IMR-90 (cell line): ENCODE data around the gene PRKCA. TPM values are rescaled to one million over a fixed set of nuclear protein-coding genes. Genes with fewer than 3 reads are reported as not detected.

ENCODE experiments used
- ATAC-seq: fragments of 200-7000 bp; cut with Tn5 transposase; 2 replicates; pipeline ENCODE4 v1.9.1; 2020; ENCODE audit warnings: low read depth, mild to moderate bottlenecking, moderate library complexity
- BruUV-seq: library from RNA; stranded (reverse); fragments of 400-500 nt; replicated peaks from 2 replicates; lab custom pipeline; 2021; lab: Mats Ljungman, UMichigan
- CTCF ChIA-PET: fragments of 300-600 bp; formaldehyde crosslinking; extraction: SDS; loops from one replicate; lab custom pipeline; 2021; ENCODE audit warnings: antibody characterized with exemption; lab: Yijun Ruan, JAX
- POLR2A ChIA-PET: fragments of 300-600 bp; sonication (Branson Sonifier 250); formaldehyde crosslinking; loops from one replicate; lab custom pipeline; 2022; ENCODE audit warnings: antibody characterized with exemption; ENCODE audit not compliant: unreplicated experiment; lab: Charles Lee
- DNase-seq: peaks from one replicate; pipeline ENCODE4 v3.0.0; 2013
- H2AFZ ChIP-seq: replicated peaks from 2 replicates; pipeline ENCODE3; 2013; ENCODE audit warnings: low read length, mild to moderate bottlenecking; ENCODE audit not compliant: poor library complexity
- H2AK5ac ChIP-seq: 2 replicates; pipeline ENCODE4 v1.6.1; 2013; ENCODE audit warnings: low read depth, low read length, inconsistent platforms
- H2AK9ac ChIP-seq: replicated peaks from 2 replicates; pipeline ENCODE3; 2013; ENCODE audit warnings: mild to moderate bottlenecking, low read depth, low read length, moderate library complexity; ENCODE audit not compliant: poor library complexity
- H2BK120ac ChIP-seq: 2 replicates; pipeline ENCODE4 v1.6.1; 2013; ENCODE audit warnings: low read depth, low read length, inconsistent platforms
- H2BK15ac ChIP-seq: 3 replicates; pipeline ENCODE4 v1.6.1; 2013; ENCODE audit warnings: low read depth, low read length, inconsistent platforms
- H2BK20ac ChIP-seq: 2 replicates; pipeline ENCODE4 v1.6.1; 2013; ENCODE audit warnings: low read depth, mild to moderate bottlenecking, inconsistent platforms, low read length, moderate library complexity
- H2BK5ac ChIP-seq: 2 replicates; pipeline ENCODE4 v1.6.1; 2013; ENCODE audit warnings: mild to moderate bottlenecking, low read depth, low read length, inconsistent platforms; ENCODE audit not compliant: poor library complexity, severe bottlenecking
- H3K14ac ChIP-seq: replicated peaks from 2 replicates; pipeline ENCODE4 v1.6.1; 2013; ENCODE audit warnings: low read depth, low read length, inconsistent platforms
- H3K18ac ChIP-seq: 2 replicates; pipeline ENCODE4 v1.6.1; 2013; ENCODE audit warnings: low read depth, low read length, control low read depth
- H3K23ac ChIP-seq: 2 replicates; pipeline ENCODE4 v1.6.1; 2013; ENCODE audit warnings: low read depth, low read length, inconsistent platforms
- H3K27ac ChIP-seq: 2 replicates; pipeline ENCODE4 v1.5.1; 2013; ENCODE audit warnings: mild to moderate bottlenecking, control low read depth, low read length; ENCODE audit not compliant: insufficient read depth
- H3K27me3 ChIP-seq: 2 replicates; pipeline ENCODE4 v1.6.1; 2013; ENCODE audit warnings: low read length; ENCODE audit not compliant: control insufficient read depth, insufficient read depth
- H3K36me3 ChIP-seq: 2 replicates; pipeline ENCODE4 v1.6.1; 2013; ENCODE audit warnings: low read length, mixed read lengths; ENCODE audit not compliant: control insufficient read depth, insufficient read depth
- H3K4ac ChIP-seq: 2 replicates; pipeline ENCODE4 v1.6.1; 2013; ENCODE audit warnings: low read depth, low read length, inconsistent platforms
- H3K4me1 ChIP-seq: 2 replicates; pipeline ENCODE4 v1.6.1; 2013; ENCODE audit warnings: low read length, mixed read lengths; ENCODE audit not compliant: control insufficient read depth, insufficient read depth
- H3K4me2 ChIP-seq: 2 replicates; pipeline ENCODE4 v1.6.1; 2013; ENCODE audit warnings: low read depth, mild to moderate bottlenecking, control low read depth, low read length, moderate library complexity
- H3K4me3 ChIP-seq: 2 replicates; pipeline ENCODE4 v1.5.1; 2013; ENCODE audit warnings: low read depth, mild to moderate bottlenecking, control low read depth, low read length, moderate library complexity; ENCODE audit not compliant: insufficient read depth
- H3K56ac ChIP-seq: 2 replicates; pipeline ENCODE4 v1.6.1; 2013; ENCODE audit warnings: low read length, inconsistent platforms; ENCODE audit not compliant: insufficient read depth; ENCODE audit errors: extremely low read depth
- H3K79me1 ChIP-seq, 2 experiments: 2 replicates each; pipeline ENCODE4 v1.6.1; 2013; ENCODE audit warnings: low read length in 2 of 2, inconsistent platforms in 1 of 2, low read depth in 1 of 2
- H3K9ac ChIP-seq: 2 replicates; pipeline ENCODE4 v1.6.1; 2013; ENCODE audit warnings: low read depth, low read length, control low read depth
- H3K9me1 ChIP-seq: 2 replicates; pipeline ENCODE4 v1.6.1; 2013; ENCODE audit warnings: low read length, inconsistent platforms; ENCODE audit not compliant: insufficient read depth
- H3K9me3 ChIP-seq: 2 replicates; pipeline ENCODE4 v1.6.1; 2013; ENCODE audit warnings: low read length; ENCODE audit not compliant: control insufficient read depth, insufficient read depth
- H4K20me1 ChIP-seq: 2 replicates; pipeline ENCODE4 v1.6.1; 2013; ENCODE audit warnings: low read length, inconsistent platforms; ENCODE audit not compliant: insufficient read depth
- H4K5ac ChIP-seq: 2 replicates; pipeline ENCODE4 v1.6.1; 2013; ENCODE audit warnings: mild to moderate bottlenecking, low read depth, low read length, control low read depth
- H4K8ac ChIP-seq, 2 experiments: 2 replicates each; pipeline ENCODE4 v1.6.1; 2013; ENCODE audit warnings: low read depth in 2 of 2, low read length in 2 of 2, control low read depth in 1 of 2, inconsistent platforms in 1 of 2
- H4K91ac ChIP-seq: 2 replicates; pipeline ENCODE4 v1.6.1; 2013; ENCODE audit warnings: low read depth, low read length, inconsistent platforms; ENCODE audit not compliant: insufficient read depth
- MAFK ChIP-seq: IDR thresholded peaks from 2 replicates; pipeline ENCODE4 v1.6.1; 2012; ENCODE audit warnings: low read depth, low read length, improper control_type of control experiment
- RFX5 ChIP-seq: IDR thresholded peaks from 2 replicates; pipeline ENCODE4 v1.8.0; 2012; ENCODE audit warnings: low read depth, mild to moderate bottlenecking, low read length, moderate library complexity
- WGBS, 2 experiments: methylation state at CpG; one replicate each; pipeline versions ENCODE4 v1.1.5 to v1.1.7; 2013; ENCODE audit warnings: missing lambda C conversion rate in 2 of 2; ENCODE audit not compliant: insufficient read length in 1 of 2; ENCODE audit errors: extremely low coverage in 2 of 2; 5-methylcytosine and 5-hydroxymethylcytosine counted together
- dilution Hi-C: fragments of 300-500 bp; cut with HindIII; formaldehyde crosslinking; loops from one replicate; pipeline ENCODE4 v1.14.3; 2018; ENCODE audit warnings: low sequenced_read_pairs; ENCODE audit not compliant: unreplicated experiment
- in situ Hi-C: fragments of 300-500 bp; cut with MboI; formaldehyde crosslinking; loops from 3 replicates; pipeline ENCODE4 v1.14.3; 2019; ENCODE audit warnings: low sequenced_read_pairs, inconsistent platforms, mixed read lengths
- intact Hi-C: fragments of 100-400 bp; cut with micrococcal nuclease; formaldehyde crosslinking; loops from 2 replicates; pipeline ENCODE4 v1.10.0; 2022
- polyA plus RNA-seq, 3 experiments: library from polyadenylated mRNA; depleted of rRNA; stranded (reverse); fragments of >200 nt; gene quantifications; 2 replicates each; pipeline ENCODE4 v1.2.3, GENCODE V29; 2012; ENCODE audit warnings: low replicate concordance in 1 of 3
- total RNA-seq: library from RNA; depleted of rRNA; stranded (reverse); fragments of >200 nt; gene quantifications from 2 replicates; pipeline ENCODE4 v1.2.3, GENCODE V29; 2012

Gene PRKCA
- total and polyA plus RNA-seq, 2 of the 4 experiments (the other 2 are of a cell fraction), result 31.0 to 46.0 TPM

- no peak overlapping the region for H4K5ac ChIP-seq
- peaks cover 18% of the 10 kb centered on the region for H3K9me1 ChIP-seq
- no peak overlapping the region for H3K4me3 ChIP-seq
- H2BK15ac ChIP-seq, result no peak overlapping the region; the same call in 2 of the 3 replicates
- peaks cover 40 to 68% of the 10 kb centered on the region in 2 experiments for H3K79me1 ChIP-seq
- DNase-seq (no peak), ATAC-seq (no peak)
- H3K27me3 ChIP-seq, result no peaks in the 10 kb centered on the region
- H3K14ac ChIP-seq, result no peak overlapping the region
- WGBS, 2 experiments, result 100% methylated on average over 2 of the region's 4 CpGs; no CpG with 5 or more reads in 1 of the 2 experiments
- in situ Hi-C loops, result no loop called here
- H2BK5ac ChIP-seq, result no peak overlapping the region
- peaks cover 17% of the 10 kb centered on the region for H3K4me1 ChIP-seq
- no peak overlapping the region for H3K4ac ChIP-seq
- no peaks in the 10 kb centered on the region for H3K9me3 ChIP-seq
- H3K56ac ChIP-seq, result no peak overlapping the region
- H3K9ac ChIP-seq, result no peak overlapping the region
- H4K20me1 ChIP-seq, result peaks cover 11% of the 10 kb centered on the region; the same call in 1 of the 2 replicates
- H3K36me3 ChIP-seq, result peaks cover 2% of the 10 kb centered on the region; the same call in 1 of the 2 replicates
- H3K23ac ChIP-seq, result 0 out of 2 replicates have a peak overlapping the region, but pooled peaks have one; percentile 7
- no peak overlapping the region for H2AFZ ChIP-seq
- ChIA-PET POLR2A (no interaction called here), CTCF (no interaction called here)
- 0 out of 2 replicates have a peak, but pooled peaks have one; percentile 23 for TF ChIP-seq MAFK
- TF ChIP-seq RFX5, result no peak
- no peak overlapping the region for H3K4me2 ChIP-seq
- H4K8ac ChIP-seq, result no peak overlapping the region
- no peak overlapping the region for H3K27ac ChIP-seq
- BruUV-seq, result no TSS peak
- no peak overlapping the region for H3K18ac ChIP-seq
- H2AK9ac ChIP-seq, result no peak overlapping the region
- H2BK120ac ChIP-seq, result no peak overlapping the region; the same call in 1 of the 2 replicates
- dilution Hi-C loops, result no loop called here
- no peak overlapping the region for H2BK20ac ChIP-seq
- intact Hi-C loops, result no loop called here
- no peak overlapping the region for H4K91ac ChIP-seq
- H2AK5ac ChIP-seq, result no peak overlapping the region
Observed at GRCh38 chr17:66492080-66492479, 189.7 kb downstream of the PRKCA start.
